Measurements from ENCODE around the gene LRCOL1.

Gene LRCOL1

DNA sequence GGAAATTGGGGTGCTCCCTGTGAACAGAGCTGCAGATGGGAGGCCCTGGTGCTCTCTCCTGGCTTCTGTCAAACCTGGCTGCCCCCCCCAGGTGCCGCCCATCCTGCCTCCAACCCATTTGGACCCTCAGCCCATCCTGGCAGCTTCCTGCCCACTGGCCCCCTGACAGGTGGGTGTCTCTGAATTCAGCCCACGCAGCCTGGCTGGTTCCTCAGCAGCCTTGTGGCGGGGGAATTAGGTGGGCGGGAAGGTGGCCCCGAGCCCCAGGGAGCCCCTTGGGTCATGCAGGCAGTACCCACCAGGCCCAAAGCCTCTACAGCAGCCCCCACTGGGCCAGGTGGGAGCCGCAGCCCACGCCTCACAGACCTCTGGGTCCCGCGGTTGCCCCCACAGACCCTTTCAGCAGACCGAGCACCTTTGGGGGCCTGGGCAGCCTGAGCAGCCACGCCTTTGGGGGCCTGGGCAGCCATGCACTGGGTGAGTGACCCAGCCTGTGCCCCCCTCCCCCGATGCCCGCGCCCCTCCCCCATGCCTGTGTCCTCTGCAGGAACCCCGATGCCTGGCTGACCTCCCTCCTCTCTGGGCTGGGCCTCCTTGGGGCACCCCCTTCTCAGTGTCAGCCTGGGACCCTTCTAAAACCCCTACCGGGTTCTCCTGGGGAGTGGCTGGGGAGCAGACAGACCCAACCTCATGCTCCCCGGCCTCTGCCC lies 28.9 kb downstream of the LRCOL1 start:
- DNase-seq, result no peak

DNA sequence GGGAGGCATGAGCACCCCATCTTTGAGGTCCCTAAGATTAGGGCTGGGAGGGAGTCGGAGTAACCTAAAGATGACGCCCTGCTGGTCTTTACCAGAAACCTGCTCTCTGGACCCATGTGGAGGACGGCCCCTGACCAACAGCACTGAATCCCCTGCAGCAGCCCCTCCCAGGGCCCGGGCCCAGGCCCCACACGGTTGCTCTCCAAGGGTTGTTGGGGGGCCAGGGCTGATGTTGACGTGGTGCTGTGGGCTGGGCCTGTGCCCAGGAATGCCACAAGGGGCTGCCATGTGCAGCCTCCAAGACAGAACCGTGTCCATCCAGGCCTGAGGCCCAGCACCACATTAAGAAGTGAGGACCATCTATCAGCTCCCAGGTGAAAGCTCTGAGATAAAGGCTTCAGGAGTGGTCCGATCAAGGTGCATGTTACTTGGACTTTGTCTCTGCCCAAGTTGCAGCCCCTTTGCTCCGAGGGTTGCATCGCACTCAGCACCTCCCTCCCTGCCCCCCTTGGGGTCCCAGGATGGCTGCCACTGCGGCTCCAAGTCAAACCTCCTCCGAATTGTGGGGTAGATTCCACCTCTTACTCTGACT lies 29.6 kb downstream of the LRCOL1 start:
- DNase-seq, result no peak

- DNase-seq, result no peak
These were observed 30.6 kb downstream of the LRCOL1 start for GRCh38 chr12:132579744-132580143.

- DNase-seq, result no peak
These were observed 31.6 kb downstream of the LRCOL1 start for GRCh38 chr12:132578826-132579225.

DNA sequence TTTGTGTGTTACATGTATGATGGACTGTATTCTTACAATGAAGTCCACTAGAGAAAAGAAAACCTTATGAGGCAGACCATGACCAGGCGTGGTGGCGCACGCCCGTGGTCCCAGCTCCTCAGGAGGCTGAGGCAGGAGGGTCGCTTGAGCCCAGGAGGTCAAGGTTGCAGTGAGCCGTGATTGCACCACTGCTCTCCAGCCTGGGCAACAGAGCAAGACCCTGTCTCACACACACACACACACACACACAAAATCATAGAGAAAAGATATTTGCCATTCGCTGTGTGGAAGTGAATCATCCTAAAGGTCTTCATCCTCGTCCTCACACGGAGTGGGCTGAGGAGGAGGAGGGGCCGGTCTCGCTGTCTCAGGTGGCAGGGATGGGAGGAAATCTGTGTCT lies 32.3 kb downstream of the LRCOL1 start:
- no peak for DNase-seq

- DNase-seq, result no peak
These were observed 33.0 kb downstream of the LRCOL1 start for GRCh38 chr12:132577191-132577920.

DNA sequence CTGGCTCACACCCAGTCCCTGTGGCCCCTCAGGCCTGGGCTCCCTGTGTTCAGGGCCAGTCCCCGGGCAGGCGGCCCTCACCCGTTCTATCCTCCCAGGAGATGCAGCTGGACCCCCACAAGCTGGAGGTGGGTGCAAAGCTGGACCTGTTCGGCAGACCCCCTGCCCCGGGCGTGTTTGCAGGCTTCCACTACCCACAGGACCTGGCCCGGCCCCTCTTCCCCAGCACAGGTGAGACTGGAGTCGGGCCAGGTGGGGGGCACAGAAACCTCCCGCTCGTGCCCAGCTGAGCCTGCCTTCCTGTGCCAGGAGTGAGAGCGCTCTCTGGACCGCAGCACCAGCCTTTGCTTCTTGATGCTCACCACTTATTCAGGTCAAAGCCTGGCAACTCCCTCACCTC lies 33.7 kb downstream of the LRCOL1 start:
- no peak for DNase-seq

DNA sequence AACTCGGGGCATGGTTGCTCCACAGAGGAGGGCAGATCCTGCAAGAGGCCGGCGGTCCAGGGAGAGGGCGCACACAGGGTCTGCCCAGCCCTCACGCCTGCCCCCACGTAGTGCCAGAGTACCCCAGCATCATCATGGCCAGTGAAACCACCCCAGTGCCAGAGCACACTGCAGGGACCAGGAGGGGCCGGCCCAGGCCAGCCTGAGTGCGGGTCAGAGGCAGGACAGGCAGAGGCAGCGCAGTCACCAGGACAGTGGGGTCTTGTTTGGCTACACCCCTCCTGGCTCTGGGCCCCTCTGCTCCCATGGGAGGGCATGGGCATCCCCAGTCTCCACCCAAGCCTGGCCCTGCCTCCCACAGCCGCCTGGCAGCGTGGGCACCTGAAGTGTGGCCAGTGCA lies 34.7 kb downstream of the LRCOL1 start:
- no peak for DNase-seq

GRCh38 chr12:132574271-132574996 lies 35.9 kb downstream of the LRCOL1 start:
- DNase-seq, result no peak

GRCh38 chr12:132572801-132573760 lies 37.3 kb downstream of the LRCOL1 start:
- DNase-seq, result no peak

DNA sequence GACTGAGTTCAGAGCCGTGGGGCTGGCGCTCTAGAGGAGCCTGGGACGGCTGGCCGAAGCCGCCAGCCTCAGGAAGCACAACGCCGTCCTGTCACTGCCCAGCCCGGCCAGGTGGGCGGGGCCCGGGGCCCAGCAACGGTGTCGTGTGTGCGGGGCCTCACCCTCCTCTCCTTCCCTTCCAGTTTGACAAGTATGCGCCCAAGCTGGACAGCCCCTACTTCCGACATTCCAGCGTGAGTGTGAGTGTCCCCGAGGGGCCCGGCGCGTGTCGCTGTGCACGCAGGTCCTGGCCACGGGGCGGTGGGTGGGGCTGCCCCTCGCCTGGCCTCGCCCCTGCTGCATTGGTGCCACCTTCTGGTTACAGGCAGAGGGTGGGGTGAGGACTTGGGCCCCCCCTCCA lies 38.3 kb downstream of the LRCOL1 start:
- DNase-seq, result no peak

- no peak for DNase-seq
These were observed 38.8 kb downstream of the LRCOL1 start for GRCh38 chr12:132571598-132571997.

GRCh38 chr12:132571051-132571450 lies 39.3 kb downstream of the LRCOL1 start:
- DNase-seq, result no peak

- no peak for DNase-seq
These were observed 39.7 kb downstream of the LRCOL1 start for GRCh38 chr12:132570635-132571034.

GRCh38 chr12:132569856-132570480 lies 40.4 kb downstream of the LRCOL1 start:
- DNase-seq, result no peak

GRCh38 chr12:132568826-132569480 lies 41.4 kb downstream of the LRCOL1 start:
- DNase-seq, result no peak

DNA sequence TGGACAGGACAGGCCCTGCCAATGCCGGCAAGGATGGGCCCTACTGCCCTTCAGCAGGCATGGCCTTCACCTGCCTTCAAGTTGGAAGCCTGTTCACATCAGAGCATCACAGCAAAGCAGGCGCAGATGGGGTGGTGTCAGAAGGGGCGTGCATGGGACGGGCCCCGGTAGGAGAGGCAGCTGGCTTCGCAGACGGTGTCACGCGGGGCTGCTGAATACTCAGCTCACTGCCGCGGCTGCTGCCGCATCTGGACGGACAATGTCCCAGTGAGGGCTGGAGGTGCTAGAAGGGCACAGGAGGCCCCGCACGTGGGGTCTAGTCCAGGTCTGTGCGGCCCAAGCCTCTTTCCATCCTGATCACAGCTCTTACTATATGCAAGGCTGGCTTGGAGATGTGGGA lies 42.1 kb downstream of the LRCOL1 start:
- no peak for DNase-seq

- no peak for DNase-seq
These were observed 43.8 kb downstream of the LRCOL1 start for GRCh38 chr12:132566516-132567131.

- no peak for DNase-seq
These were observed 45.0 kb downstream of the LRCOL1 start for GRCh38 chr12:132565365-132565764.

- no peak for DNase-seq
These were observed 46.5 kb downstream of the LRCOL1 start for GRCh38 chr12:132563911-132564310.

Measured in eye (tissue), 1 donor.